Non-pigmented ciliary epithelial cell (primary cell): Measurements from ENCODE around the gene PALMD.

Source experiments
- DNase-seq: peaks from one replicate; pipeline ENCODE4 v3.0.0-alpha.2; 2010; ENCODE audit warnings: low read depth

The PALMD gene

GRCh38 chr1:99634971-99635624, 10.8 kb upstream of the PALMD start:
- no peak for DNase-seq

- no peak for DNase-seq
Measured at GRCh38 chr1:99635664-99636063, 10.2 kb upstream of the PALMD start.

- DNase-seq, result no peak
Measured at GRCh38 chr1:99636647-99637175, 9.2 kb upstream of the PALMD start.

GRCh38 chr1:99638853-99639252, 7.1 kb upstream of the PALMD start:
- no peak for DNase-seq

GRCh38 chr1:99639408-99639807, 6.5 kb upstream of the PALMD start:
- no peak for DNase-seq

- no peak for DNase-seq
Measured at GRCh38 chr1:99639945-99640344, 6.0 kb upstream of the PALMD start.

- DNase-seq, result no peak
Measured at GRCh38 chr1:99640672-99641071, 5.2 kb upstream of the PALMD start.

- DNase-seq, result no peak
Measured at GRCh38 chr1:99641558-99641957, 4.4 kb upstream of the PALMD start.

GRCh38 chr1:99642053-99642452, 3.9 kb upstream of the PALMD start:
- no peak for DNase-seq

- no peak for DNase-seq
Measured at GRCh38 chr1:99643021-99643779, 2.7 kb upstream of the PALMD start.

GRCh38 chr1:99644279-99645004, 1.5 kb upstream of the PALMD start:
- DNase-seq, result no peak

GRCh38 chr1:99645203-99645602, 710 bp upstream of the PALMD start:
- no peak for DNase-seq

GRCh38 chr1:99646868-99647267, 955 bp downstream of the PALMD start:
- DNase-seq, result no peak

GRCh38 chr1:99647490-99647889, 1.6 kb downstream of the PALMD start:
- no peak for DNase-seq

GRCh38 chr1:99648107-99648506, 2.2 kb downstream of the PALMD start:
- no peak for DNase-seq

- no peak for DNase-seq
Measured at GRCh38 chr1:99650030-99650429, 4.1 kb downstream of the PALMD start.

GRCh38 chr1:99650773-99651437, 5.0 kb downstream of the PALMD start:
- DNase-seq, result no peak

GRCh38 chr1:99652881-99653281, 7.0 kb downstream of the PALMD start:
- no peak for DNase-seq

GRCh38 chr1:99655376-99655775, 9.5 kb downstream of the PALMD start:
- no peak for DNase-seq

- no peak for DNase-seq
Measured at GRCh38 chr1:99656701-99657100, 10.8 kb downstream of the PALMD start.

GRCh38 chr1:99657213-99658030, 11.5 kb downstream of the PALMD start:
- DNase-seq, result no peak

- no peak for DNase-seq
Measured at GRCh38 chr1:99658031-99658290, 12.0 kb downstream of the PALMD start.
